ENCODE measurements around the gene PRR22. TPM values are rescaled to one million over a fixed set of nuclear protein-coding genes. Genes with fewer than 3 reads are reported as not detected.
A peak's percentile ranks its signal among the peaks of the same experiment; 100 is the strongest.
"Not testable (repeated sequence)": the region's sequence is repeated elsewhere in the genome, so short reads cannot be mapped to it uniquely, and the experiment has no call there.

PRR22 gene
- total RNA-seq, 3 donors from 2014 or later, result 19.9 to 24.3 (median 20.5) TPM

DNA sequence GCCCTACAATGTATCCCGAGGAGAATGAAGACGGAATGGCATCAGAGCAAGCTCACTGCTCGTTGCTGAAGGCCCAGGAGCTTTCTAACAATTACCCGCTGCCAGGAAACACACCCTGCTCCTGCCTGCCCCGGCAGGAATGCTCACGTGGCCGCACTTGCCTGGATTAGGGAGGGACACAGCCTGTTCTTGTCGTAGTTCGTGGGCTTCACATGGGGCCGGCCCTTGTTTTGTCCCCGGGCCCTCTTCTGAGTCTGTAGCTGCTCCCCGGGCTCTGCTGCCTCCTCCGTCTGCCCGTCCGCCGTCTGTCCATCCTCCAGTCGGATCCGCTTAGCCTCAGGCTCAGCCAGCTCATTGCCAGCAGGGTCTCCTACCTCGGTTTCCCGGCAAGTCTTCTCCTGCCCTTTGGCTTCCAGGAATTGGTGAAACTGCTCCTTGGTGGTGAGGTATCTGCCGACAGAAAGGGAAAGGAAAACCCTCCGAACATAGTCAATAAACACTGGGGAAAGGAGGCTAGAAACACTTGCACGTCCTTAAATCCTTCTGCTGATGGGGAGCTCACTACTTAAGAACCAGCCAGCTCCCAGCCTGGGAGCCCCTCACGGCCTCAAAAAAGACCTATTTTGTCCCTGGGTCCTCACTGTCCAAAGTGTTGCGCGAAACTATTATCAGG lies 5.5 kb upstream of the PRR22 start:
- ATAC-seq, result no peak
- peaks cover 1% of the 10 kb centered on the region for H3K27me3 Mint-ChIP-seq (ENCODE audit: low read depth)
- DNase-seq, result no peak
- H3K4me1 Mint-ChIP-seq (ENCODE audit: low read depth), result peaks cover 10% of the 10 kb centered on the region
- H3K36me3 Mint-ChIP-seq (ENCODE audit: insufficient read depth), result peaks cover 31% of the 10 kb centered on the region
- H3K9me3 Mint-ChIP-seq, result no peaks in the 10 kb centered on the region
- H3K4me3 Mint-ChIP-seq, result peak overlapping the region; percentile 100

DNA sequence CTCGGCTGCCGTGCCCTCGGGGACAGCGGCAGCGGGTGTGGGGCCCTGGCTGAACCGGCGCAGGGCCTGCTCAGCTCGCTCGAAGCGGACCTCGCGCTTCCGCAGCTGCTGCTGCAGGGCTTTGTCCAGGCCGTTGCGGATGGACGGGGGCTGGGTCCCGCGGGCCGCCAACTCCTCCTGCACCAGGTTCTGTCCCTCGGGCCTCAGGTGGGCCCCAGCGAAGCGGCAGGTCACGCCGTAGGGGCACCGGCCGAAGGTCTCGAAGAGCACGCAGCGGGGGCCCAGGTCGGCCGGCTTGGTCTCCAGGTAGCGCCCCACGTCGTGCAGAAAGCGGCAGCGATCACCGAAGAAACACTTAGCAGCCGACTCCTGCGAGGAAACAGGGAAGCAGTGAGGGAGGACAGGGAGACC lies 4.8 kb upstream of the PRR22 start:
- DNase-seq (no peak), ATAC-seq (no peak)
- Mint-ChIP-seq H3K4me1 (ENCODE audit: low read depth) (peaks cover 10% of the 10 kb centered on the region), H3K4me3 (peak overlapping the region; percentile 100), H3K36me3 (ENCODE audit: insufficient read depth) (peaks cover 31% of the 10 kb centered on the region), H3K27me3 (ENCODE audit: low read depth) (peaks cover 1% of the 10 kb centered on the region), H3K9me3 (no peaks in the 10 kb centered on the region)

DNA sequence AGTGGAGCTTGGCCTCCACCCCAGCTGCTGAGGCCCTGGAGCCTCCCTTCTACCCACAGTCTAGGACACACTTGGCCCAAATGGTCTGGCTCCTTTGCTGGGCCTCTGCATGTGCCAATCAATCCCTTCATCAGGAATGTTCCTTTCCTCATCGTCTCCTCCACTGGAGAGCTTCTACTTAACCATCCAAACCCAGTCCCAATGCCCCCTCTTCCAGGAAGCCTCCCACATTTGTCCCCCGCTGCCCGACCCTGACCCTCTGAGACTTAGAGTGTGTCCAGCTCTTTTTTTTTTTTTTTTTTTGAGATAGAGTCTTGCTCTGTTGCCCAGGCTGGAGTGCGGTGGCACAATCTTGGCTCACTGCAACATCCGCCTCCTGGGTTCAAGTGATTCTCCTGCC lies 3.9 kb upstream of the PRR22 start:
- Mint-ChIP-seq H3K4me1 (ENCODE audit: low read depth) (peaks cover 10% of the 10 kb centered on the region), H3K36me3 (ENCODE audit: insufficient read depth) (peaks cover 32% of the 10 kb centered on the region)

DNA sequence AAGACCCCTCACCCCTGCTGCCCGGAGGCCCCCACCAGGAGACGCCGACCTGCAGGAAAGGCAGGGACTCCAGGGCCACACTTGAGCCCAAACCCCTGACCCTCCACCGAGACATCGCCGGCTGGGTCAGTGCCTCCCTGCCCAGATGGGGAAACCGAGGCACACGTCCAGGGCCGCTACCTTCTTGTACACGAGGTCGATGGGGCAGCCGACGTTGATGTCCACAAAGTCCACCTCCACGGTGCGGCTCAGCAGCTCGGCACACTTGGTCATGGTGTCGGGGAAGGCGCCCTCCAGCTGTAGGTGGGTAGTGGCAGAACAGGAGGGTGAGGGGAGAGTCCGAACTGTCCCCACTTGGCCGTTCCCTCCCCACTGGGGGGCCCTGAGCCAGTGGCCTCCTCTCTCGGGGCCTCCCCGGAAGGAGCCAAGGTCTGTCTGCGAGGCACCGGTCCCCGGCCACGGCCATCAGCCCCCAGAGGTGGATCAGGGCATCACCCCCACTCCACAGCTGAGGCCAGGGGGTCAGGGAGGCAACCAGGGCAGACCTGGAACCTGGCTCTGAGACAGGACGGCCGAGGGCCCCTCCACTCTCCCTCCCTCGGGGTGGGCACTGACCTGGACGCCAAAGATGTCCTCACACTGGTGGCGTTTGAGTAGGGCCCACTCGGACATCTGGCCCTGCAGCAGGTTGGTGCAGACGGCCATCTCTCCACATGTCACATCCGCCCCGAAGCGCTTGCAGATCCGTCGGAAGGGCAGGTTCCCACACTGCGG lies 3.0 kb upstream of the PRR22 start:
- DNase-seq, result no peak
- no peaks in the 10 kb centered on the region for H3K9me3 Mint-ChIP-seq
- H3K27me3 Mint-ChIP-seq (ENCODE audit: low read depth), result no peaks in the 10 kb centered on the region
- peaks cover 32% of the 10 kb centered on the region for H3K36me3 Mint-ChIP-seq (ENCODE audit: insufficient read depth)
- no peak overlapping the region for H3K4me3 Mint-ChIP-seq
- H3K4me1 Mint-ChIP-seq (ENCODE audit: low read depth), result peaks cover 10% of the 10 kb centered on the region
- no peak for ATAC-seq

More for the DNA sequence above, 3.9 kb upstream of the PRR22 start:
- DNase-seq (no peak), ATAC-seq (no peak)
- H3K9me3 Mint-ChIP-seq, result no peaks in the 10 kb centered on the region
- H3K27me3 Mint-ChIP-seq (ENCODE audit: low read depth), result peaks cover 1% of the 10 kb centered on the region
- peak overlapping the region; percentile 50 for H3K4me3 Mint-ChIP-seq

DNA sequence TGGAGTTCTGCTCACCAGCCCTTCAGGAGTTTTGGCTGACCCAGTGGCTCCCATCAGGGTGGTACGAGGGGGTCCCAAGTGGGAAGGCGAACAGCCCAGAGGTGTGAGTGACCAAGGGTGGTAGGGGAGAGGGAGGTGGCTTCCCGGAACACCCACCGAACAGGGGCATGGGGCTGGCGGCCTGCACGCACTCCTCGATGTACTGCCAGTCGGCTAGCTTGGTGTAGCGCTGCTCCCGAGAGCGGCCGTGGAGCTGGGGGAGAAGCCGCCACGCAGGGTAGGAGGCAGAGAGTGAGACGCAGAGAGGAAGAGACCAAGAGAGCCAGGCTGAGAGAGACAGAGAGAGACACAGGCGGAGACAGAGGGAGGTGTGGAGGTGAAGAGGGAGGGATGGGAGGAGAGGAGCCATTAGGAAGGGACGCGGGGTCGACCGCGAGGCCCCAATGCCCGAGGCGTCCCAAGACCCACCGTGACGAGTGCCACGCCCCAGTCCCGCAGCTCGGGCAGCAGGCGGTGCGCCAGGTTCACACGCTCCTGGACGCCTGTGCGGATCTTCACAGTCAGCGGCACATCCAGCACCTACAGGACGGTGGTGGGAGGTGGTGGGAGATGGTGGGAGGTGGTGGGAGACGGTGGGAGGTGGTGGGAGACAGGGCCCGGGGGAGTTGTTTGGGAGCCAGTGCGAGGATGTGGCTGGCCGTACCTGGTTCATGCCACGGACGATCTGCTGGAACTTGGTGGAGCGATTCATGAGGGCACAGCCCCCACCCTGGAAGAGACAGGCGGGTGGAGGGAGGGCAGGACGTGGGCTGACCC lies 2.3 kb upstream of the PRR22 start:
- H3K4me3 Mint-ChIP-seq, result no peak overlapping the region
- no peaks in the 10 kb centered on the region for H3K27me3 Mint-ChIP-seq (ENCODE audit: low read depth)
- DNase-seq (no peak), ATAC-seq (no peak)
- peaks cover 32% of the 10 kb centered on the region for H3K36me3 Mint-ChIP-seq (ENCODE audit: insufficient read depth)
- no peaks in the 10 kb centered on the region for H3K9me3 Mint-ChIP-seq
- H3K4me1 Mint-ChIP-seq (ENCODE audit: low read depth), result peaks cover 10% of the 10 kb centered on the region

DNA sequence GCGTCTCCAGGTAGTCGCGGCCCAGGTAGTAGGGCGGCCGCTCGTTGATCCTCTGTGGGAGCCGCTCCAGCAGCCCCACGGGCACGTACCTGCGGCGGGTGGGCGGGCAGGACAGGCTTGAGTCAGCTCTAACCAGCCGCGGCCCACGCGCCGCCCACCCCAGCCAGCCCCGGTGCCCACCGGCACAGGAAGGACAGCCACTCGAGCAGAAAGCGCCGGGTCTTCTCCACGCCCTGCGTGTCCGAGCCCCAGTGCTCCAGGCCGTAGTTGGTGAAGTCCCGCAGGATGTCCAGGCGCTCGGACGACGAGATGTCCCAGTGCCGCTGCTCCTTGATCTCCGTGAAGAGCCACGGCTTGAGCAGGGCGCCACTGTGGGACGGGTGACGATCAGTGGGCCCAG lies 877 bp upstream of the PRR22 start:
- peaks cover 5% of the 10 kb centered on the region for H3K4me1 Mint-ChIP-seq (ENCODE audit: low read depth)
- no peaks in the 10 kb centered on the region for H3K9me3 Mint-ChIP-seq
- no peak for ATAC-seq
- DNase-seq, result no peak
- no peak overlapping the region for H3K4me3 Mint-ChIP-seq
- H3K36me3 Mint-ChIP-seq (ENCODE audit: insufficient read depth), result peaks cover 28% of the 10 kb centered on the region
- H3K27me3 Mint-ChIP-seq (ENCODE audit: low read depth), result no peaks in the 10 kb centered on the region

DNA sequence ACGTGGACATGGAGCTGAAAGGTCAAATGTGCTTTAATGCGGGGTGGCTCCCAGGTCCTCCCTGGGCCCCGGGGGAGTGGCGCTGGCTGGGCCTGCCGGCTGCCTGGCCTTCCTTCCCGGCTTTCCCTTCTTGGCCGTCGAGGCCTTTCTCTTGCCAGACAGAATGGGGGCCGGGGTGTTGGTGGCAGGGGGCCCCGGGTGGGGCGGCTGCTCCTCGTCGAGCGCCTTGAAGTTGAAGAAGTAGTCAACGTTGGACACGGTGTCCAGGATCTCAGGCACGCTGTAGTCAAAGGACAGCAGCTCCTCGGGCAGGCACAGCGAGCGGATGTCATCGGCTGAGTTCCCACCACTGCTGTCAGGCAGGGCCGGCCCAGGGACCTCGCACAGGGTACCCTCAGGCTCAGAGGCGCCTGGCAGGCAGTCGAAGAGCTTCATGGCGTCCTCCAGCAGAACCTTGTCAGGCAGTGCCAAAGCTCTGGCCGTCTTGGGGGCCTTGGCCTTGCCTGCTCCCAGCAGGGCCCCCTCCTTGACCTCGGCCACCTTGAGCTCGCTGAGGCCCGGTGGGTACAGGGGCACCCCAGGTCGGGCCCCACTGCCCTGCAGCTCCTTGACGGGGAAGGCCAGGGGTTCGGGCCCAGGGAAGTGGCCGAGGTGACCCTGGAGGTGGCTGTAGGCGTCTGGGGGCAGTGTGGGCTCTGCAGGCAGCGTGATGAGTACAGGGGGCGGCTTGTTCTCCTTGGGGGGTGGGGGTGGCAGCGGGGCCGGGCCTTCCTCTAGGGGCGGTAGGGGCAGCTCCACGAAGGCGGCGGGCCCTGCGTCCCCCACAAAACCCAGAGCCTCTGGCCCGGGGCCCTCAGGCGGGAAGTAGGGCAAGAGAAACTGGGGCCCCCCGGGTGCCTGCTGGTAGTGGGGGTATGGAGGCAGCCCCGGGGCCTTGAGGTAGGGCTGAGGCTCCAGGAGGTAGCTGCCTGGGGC lies 1.3 kb downstream of the PRR22 start:
- DNase-seq, result no peak

DNA sequence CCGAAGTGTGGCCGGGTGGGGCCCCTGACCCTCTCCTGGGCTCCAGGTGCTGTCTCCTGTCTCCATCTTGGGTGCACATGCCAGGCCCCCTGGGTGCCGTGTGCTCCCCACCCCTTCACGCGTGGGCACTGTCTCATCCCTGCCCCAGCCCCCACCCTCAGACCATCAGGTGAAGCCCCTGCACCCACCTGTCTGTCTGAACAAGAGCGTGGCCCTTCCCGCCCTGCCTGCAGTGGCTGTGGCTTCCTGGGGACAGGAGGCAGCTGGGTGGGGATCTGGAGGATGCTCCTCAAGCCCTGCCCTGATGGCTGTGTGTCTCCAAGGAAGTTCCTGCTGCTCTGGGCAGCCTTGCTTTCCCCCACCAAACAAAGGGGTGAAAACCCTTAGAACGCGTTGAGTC lies 2.2 kb downstream of the PRR22 start:
- H3K9me3 Mint-ChIP-seq, result no peaks in the 10 kb centered on the region

More for the DNA sequence above, 1.3 kb downstream of the PRR22 start:
- no peaks in the 10 kb centered on the region for H3K4me1 Mint-ChIP-seq (ENCODE audit: low read depth)
- ATAC-seq, result peak in 1 of 2 donors; percentile 7
- no peaks in the 10 kb centered on the region for H3K9me3 Mint-ChIP-seq
- peaks cover 14% of the 10 kb centered on the region for H3K36me3 Mint-ChIP-seq (ENCODE audit: insufficient read depth)
- no peak overlapping the region for H3K4me3 Mint-ChIP-seq
- no peaks in the 10 kb centered on the region for H3K27me3 Mint-ChIP-seq (ENCODE audit: low read depth)

DNA sequence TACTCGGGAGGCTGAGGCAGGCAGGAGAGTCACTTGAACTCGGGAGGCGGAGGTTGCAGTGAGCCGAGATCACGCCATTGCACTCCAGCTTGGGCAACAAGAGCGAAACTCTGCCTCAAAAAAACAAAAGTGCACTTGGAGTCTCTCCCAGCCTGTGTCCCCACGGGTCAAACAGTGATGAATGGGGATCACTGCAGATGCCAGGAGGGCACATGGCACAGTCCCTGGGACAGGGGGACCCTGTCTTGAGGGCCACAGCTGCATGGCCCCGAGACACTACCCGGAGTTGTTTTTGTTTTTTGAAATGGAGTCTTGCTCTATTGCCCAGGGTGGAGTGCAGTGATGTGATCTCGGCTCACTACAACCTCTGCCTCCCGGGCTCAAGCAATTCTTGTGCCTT lies 3.6 kb downstream of the PRR22 start:
- H3K4me3 Mint-ChIP-seq; DNase-seq; H3K9me3 Mint-ChIP-seq; H3K36me3 Mint-ChIP-seq (ENCODE audit: insufficient read depth); ATAC-seq; H3K27me3 Mint-ChIP-seq (ENCODE audit: low read depth); H3K4me1 Mint-ChIP-seq (ENCODE audit: low read depth): not testable (repeated sequence)

More for the DNA sequence above, 2.2 kb downstream of the PRR22 start:
- DNase-seq, result no peak
- Mint-ChIP-seq H3K4me1 (ENCODE audit: low read depth) (no peaks in the 10 kb centered on the region), H3K36me3 (ENCODE audit: insufficient read depth) (peaks cover 11% of the 10 kb centered on the region), H3K4me3 (no peak overlapping the region), H3K27me3 (ENCODE audit: low read depth) (no peaks in the 10 kb centered on the region)
- ATAC-seq, result peak; percentile 4 to 6

DNA sequence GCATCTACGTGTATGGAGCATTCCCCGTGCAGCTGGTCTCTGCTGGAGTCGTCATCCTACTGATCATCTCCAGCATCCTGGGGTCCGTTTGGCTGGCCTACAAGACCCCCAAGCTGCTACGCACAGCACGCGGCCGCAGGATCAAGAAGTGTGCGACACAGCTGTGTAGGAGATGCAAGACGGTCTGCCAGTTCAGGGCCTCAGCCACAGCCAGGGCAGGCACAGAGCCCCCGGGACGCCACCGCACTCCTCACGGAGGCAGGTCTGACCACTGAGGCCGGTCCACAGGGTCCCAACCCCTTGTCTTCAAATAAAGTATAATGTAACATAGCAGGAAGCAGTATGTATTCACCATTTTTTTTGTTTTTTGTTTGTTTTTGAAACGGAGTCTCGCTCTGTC lies 6.1 kb downstream of the PRR22 start:
- peaks cover 2% of the 10 kb centered on the region for H3K27me3 Mint-ChIP-seq (ENCODE audit: low read depth)
- H3K36me3 Mint-ChIP-seq (ENCODE audit: insufficient read depth), result no peaks in the 10 kb centered on the region
- H3K4me3 Mint-ChIP-seq, result no peak overlapping the region
- no peaks in the 10 kb centered on the region for H3K4me1 Mint-ChIP-seq (ENCODE audit: low read depth)
- ATAC-seq (no peak), DNase-seq (no peak)
- no peaks in the 10 kb centered on the region for H3K9me3 Mint-ChIP-seq

DNA sequence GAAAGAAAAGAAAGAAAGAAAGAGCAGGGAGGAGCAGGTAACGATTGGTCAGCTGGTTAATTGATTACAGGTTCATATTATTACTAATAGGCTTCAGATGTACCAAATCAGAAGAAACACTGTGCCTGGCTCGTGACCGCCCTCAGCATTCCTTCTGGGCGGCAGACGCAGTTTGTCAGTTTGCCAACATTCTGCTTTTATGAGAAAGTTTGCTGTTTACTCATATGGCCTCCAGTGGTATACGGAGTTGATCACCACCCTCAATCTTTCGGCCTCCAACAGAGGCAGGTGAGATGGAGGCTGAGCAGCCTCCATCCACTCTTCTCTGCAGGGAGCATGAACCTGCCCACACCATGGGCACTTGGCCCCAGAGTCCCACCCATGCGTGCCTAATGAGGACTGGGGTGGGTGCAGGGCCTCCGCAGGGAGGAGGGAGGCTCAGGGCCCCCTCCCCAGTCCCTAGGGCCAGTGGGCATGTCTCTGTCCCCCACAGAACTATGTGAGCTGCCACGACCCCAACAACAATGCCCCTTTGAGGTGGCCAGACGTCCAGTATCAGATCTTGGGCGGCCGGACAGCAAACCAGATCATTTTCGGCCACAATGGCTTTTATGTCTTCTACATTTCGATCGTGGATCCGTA lies 8.8 kb downstream of the PRR22 start:
- no peaks in the 10 kb centered on the region for H3K9me3 Mint-ChIP-seq
- H3K4me3 Mint-ChIP-seq, result no peak overlapping the region
- DNase-seq (no peak), ATAC-seq (no peak)
- H3K27me3 Mint-ChIP-seq (ENCODE audit: low read depth), result peaks cover 2% of the 10 kb centered on the region
- H3K36me3 Mint-ChIP-seq (ENCODE audit: insufficient read depth), result no peaks in the 10 kb centered on the region
- H3K4me1 Mint-ChIP-seq (ENCODE audit: low read depth), result no peaks in the 10 kb centered on the region

DNA sequence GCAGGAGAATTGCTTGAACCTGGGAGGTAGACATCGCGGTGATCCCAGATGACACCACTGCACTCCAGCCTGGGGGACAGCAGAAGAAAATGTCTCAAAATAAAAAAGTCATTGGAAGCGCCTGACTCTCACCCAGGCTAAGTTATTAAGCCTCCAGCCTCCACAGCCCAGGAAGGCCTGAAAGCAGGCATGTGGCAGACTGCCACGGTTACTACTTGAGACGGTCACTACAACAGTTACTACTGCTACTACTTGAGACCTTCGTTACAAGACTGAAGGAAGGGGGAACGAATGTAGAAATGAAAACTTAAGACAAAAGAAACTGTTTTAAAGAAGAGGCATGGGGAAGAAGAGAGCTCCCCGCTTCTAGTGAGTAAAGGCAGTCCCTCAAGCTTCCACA lies 9.6 kb downstream of the PRR22 start:
- peaks cover 2% of the 10 kb centered on the region for H3K27me3 Mint-ChIP-seq (ENCODE audit: low read depth)
- H3K4me1 Mint-ChIP-seq (ENCODE audit: low read depth), result no peaks in the 10 kb centered on the region
- no peaks in the 10 kb centered on the region for H3K9me3 Mint-ChIP-seq
- ATAC-seq (no peak), DNase-seq (no peak)
- H3K36me3 Mint-ChIP-seq (ENCODE audit: insufficient read depth), result no peaks in the 10 kb centered on the region
- H3K4me3 Mint-ChIP-seq, result no peak overlapping the region

DNA sequence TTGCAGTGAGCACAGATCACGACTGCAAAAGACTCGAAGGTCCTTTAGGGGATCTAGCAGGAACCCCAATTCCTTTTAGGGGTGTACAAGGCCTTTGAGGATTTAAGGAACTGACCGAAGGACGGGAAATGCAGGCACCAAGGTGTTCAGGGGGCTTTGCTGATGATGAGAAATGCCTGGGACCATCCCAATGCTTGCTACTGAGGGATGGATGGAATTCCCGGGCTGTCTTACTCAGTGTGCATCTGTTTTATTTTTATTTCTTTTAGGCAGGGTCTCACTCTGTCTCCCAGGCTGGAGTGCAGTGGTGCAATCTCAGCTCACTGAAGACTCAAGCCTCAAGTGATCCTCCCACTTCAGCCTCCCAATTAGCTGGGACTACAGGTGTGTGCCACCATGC lies 11.3 kb downstream of the PRR22 start:
- Mint-ChIP-seq H3K4me1 (ENCODE audit: low read depth) (no peaks in the 10 kb centered on the region), H3K9me3 (no peaks in the 10 kb centered on the region), H3K4me3 (no peak overlapping the region), H3K27me3 (ENCODE audit: low read depth) (peaks cover 2% of the 10 kb centered on the region), H3K36me3 (ENCODE audit: insufficient read depth) (no peaks in the 10 kb centered on the region)
- ATAC-seq (no peak), DNase-seq (no peak)

Data from activated T-cell treated with anti-CD3 and anti-CD28 coated beads, Interleukin-2, amount 50 U/mL, for 4 hours (primary cell).